ENCODE data around the gene BOK. TPM values are rescaled to one million over a fixed set of nuclear protein-coding genes. Genes with fewer than 3 reads are reported as not detected.

The BOK gene
- total and polyA plus RNA-seq, 9 of the 15 experiments (the other 6 are each of a cell fraction or from before 2014, with no cell fraction given), result 0.03 to 3.3 (median 2.0) TPM; not detected in 1

- ChIA-PET CTCF (ENCODE audit: low intra/inter-chr PET ratio) (no interaction called here), POLR2A (interaction anchor here (0.6 kb wide), 1 partner anchor 542 kb away, joined by 3 read pairs; no protein-coding TSS in a partner anchor)
- no peaks in the 10 kb centered on the region for H3K36me3 ChIP-seq (ENCODE audit: control insufficient read depth, insufficient read depth, low read length)
- no peaks in the 10 kb centered on the region for H3K9me1 ChIP-seq (ENCODE audit: control insufficient read depth, insufficient read depth, low read length)
- peak overlapping the region in 1 of 2 experiments; percentile 17; a peak in 1 of 4 replicates for H3K9ac ChIP-seq (ENCODE audit: insufficient read depth in 1 of 2, low read depth in 2 of 2, low read length in 2 of 2)
- no peak overlapping the region for H2AFZ ChIP-seq (ENCODE audit: low read depth, low read length)
- H4K20me1 ChIP-seq (replicated peaks; ENCODE audit: control insufficient read depth, insufficient read depth, low read length), result peaks cover 5% of the 10 kb centered on the region; the same call in 1 of the 2 replicates
- no peaks in the 10 kb centered on the region for H3K27me3 ChIP-seq (ENCODE audit: control insufficient read depth in 2 of 2, insufficient read depth in 2 of 2, low read length in 2 of 2)
- no peak overlapping the region for H3K27ac ChIP-seq (ENCODE audit: extremely low read depth, low read depth, low read length)
- WGBS (ENCODE audit: insufficient coverage, low coverage, missing lambda C conversion rate), result 65% methylated on average over 8 of the region's 10 CpGs
- ATAC-seq (no peak), DNase-seq (ENCODE audit: extremely low read depth in 1 of 4, low spot score in 3 of 4) (no peak), FAIRE-seq (no peak)
- peaks cover 0 to 63% of the 10 kb centered on the region in 2 experiments; a peak in 2 of 5 replicates for H3K4me1 ChIP-seq (replicated peaks in 1 of 2; ENCODE audit: control insufficient read depth in 2 of 2, insufficient read depth in 2 of 2, low read length in 2 of 2)
- H3K4me2 ChIP-seq (ENCODE audit: insufficient read depth, low read length), result no peak overlapping the region
- intact Hi-C loops (cut with micrococcal nuclease) (no loop called here), in situ Hi-C loops (cut with MboI) (no loop called here)
- no TSS peak for BruUV-seq (replicated peaks)
- H3K4me3 ChIP-seq, result no peak overlapping the region
- no peaks in the 10 kb centered on the region for H3K79me2 ChIP-seq (ENCODE audit: control insufficient read depth, insufficient read depth, low read length)
- H3K9me3 ChIP-seq (replicated peaks; ENCODE audit: control insufficient read depth, insufficient read depth, low read depth, low read length), result no peaks in the 10 kb centered on the region
- no peak for TF ChIP-seq ZNF583 (CRISPR knock-in tag; IDR thresholded peaks at IDR 0.05)
- no peak for TF ChIP-seq E2F5 (CRISPR knock-in tag; IDR thresholded peaks at IDR 0.05)
- no peak for TF ChIP-seq STAG1 (CRISPR knock-in tag; IDR thresholded peaks at IDR 0.05; ENCODE audit: borderline replicate concordance)
- TF ChIP-seq WHSC1 (IDR thresholded peaks at IDR 0.05; ENCODE audit: low read length), result no peak
- TF ChIP-seq SUPT5H (IDR thresholded peaks at IDR 0.05), result no peak
- TF ChIP-seq ZNF41 (CRISPR knock-in tag; conservative IDR thresholded peaks at IDR 0.05), result no peak
- no peak for TF ChIP-seq MAZ (CRISPR knock-in tag; conservative IDR thresholded peaks at IDR 0.05 in 1 of 2, IDR thresholded peaks at IDR 0.05 in 1 of 2)
- TF ChIP-seq PCBP2 (IDR thresholded peaks at IDR 0.05; ENCODE audit: low read depth, low read length, poor library complexity, severe bottlenecking), result no peak
- no peak for TF ChIP-seq EP400 (IDR thresholded peaks at IDR 0.05)
- no peak for TF ChIP-seq ADNP (tag; IDR thresholded peaks at IDR 0.05)
- TF ChIP-seq MEF2A (IDR thresholded peaks at IDR 0.05; ENCODE audit: control insufficient read depth, low read depth, low read length), result no peak
- no peak for TF ChIP-seq ERF (CRISPR knock-in tag; IDR thresholded peaks at IDR 0.05)
- TF ChIP-seq HOMEZ (CRISPR knock-in tag; IDR thresholded peaks at IDR 0.05), result no peak
- no peak for TF ChIP-seq TEAD4 (IDR thresholded peaks at IDR 0.05; ENCODE audit: low read length)
- no peak for TF ChIP-seq TEAD4 (CRISPR knock-in tag; IDR thresholded peaks at IDR 0.05; ENCODE audit: borderline replicate concordance)
- TF ChIP-seq ATF6 (CRISPR knock-in tag; IDR thresholded peaks at IDR 0.05), result no peak
- TF ChIP-seq SIN3B (IDR thresholded peaks at IDR 0.05; ENCODE audit: low read depth), result no peak
- no peak for TF ChIP-seq ZNF766 (CRISPR knock-in tag; conservative IDR thresholded peaks at IDR 0.05)
- no peak for TF ChIP-seq PHTF2 (CRISPR knock-in tag; IDR thresholded peaks at IDR 0.05)
These were observed 5.0 kb downstream of the BOK start for GRCh38 chr2:241563571-241563980.

Data from K562 (cell line).